ENCODE measurements around the gene TPT1.
A peak's percentile ranks its signal among the peaks of the same experiment; 100 is the strongest.
"Not testable (repeated sequence)": the region's sequence is repeated elsewhere in the genome, so short reads cannot be mapped to it uniquely, and the experiment has no call there.

Gene TPT1

DNA sequence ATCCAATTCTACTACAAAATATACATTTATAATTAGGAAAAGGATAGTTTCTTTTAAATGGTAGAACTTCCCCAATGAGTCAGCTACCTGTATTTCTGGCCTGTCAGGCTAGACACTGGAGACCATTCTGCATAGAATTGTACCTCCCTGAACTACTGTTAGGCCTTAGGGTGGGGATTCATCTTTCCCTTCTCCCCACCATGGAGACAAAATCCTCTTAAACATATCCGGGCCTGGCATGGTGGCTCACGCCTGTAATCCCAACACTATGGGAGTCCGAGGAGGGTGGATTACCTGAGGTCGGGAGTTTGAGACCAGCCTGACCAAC lies 24.5 kb upstream of the TPT1 start:
- DNase-seq: no peak

DNA sequence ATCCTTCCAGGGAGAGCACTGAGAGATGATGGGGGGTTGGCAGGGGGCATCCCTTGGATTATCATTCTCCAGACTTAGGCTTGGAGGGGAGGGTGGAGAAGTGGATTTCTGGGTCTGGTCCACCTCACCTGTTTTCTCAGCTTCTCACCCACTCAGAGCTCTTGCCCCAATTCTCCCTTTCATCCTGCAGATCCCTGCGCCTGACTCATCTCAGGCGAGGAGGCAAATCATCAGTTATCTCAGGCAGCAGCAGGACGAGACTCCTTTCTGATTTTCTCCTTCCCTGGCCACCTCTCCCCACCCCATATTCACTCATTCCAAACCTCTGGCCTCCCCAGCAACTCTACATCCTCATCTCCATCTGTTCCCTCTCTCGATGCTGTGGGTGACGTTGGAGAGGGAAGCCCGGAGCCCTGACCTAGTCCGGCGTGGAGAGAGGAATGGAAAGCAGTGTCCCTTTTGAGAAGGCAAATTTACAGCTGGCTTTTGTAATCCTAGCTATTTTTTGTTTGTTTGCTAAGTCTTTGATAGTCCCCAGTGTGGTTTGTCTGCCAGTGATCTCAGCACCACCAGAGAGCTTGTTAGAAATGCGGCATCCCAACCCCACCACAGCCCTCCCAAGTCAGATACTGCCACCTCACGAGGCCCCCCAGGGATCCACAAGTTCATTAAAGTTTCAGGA lies 24.0 kb upstream of the TPT1 start:
- DNase-seq: no peak

DNA sequence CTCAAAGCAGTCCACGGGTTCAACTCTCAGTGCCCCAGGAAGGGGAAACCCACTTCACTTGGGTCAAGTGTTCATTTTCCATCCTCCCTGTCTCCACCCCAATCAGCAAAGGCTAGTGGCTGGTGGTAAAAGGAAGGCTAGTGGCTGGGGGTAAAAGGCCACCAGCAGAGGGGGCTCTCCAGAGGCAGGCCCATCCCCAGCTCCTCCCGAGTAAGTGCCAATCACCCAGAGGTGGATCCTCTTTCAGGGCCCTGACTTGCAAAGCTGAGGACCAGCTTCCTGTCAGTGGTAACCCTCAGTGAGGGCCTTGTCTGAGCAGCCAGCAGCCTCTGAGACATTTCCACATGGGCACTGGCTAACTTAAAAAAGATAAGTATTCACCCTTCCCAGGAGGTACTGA lies 22.0 kb upstream of the TPT1 start:
- DNase-seq: no peak

DNA sequence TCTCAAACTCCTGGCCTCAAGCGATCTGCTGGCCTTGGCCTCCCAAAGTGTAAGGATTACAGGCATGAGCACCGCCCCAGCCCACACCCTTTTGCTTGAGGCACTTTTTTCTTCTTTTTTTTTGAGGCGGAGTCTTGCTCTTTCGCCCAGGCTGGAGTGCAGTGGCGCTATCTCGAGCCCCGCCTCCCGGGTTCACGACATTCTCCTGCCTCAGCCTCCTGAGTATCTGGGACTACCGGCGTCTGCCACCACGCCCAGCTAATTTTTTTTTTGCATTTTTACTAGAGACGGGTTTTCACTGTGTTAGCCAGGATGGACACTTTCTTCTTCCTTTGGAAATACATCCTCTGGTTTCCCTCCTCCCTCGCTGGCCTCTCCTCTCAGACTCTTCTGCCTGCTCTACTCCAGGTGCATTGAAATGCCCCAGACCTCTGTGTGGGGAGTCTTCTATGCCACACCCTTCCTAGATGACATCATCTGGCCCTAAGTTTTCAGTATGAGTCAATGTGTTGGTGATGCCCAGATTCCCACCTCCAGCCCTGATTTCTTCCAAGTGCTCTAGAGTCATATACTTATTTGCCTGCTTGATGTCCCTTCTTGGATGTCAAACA lies 20.7 kb upstream of the TPT1 start:
- DNase-seq: no peak

DNA sequence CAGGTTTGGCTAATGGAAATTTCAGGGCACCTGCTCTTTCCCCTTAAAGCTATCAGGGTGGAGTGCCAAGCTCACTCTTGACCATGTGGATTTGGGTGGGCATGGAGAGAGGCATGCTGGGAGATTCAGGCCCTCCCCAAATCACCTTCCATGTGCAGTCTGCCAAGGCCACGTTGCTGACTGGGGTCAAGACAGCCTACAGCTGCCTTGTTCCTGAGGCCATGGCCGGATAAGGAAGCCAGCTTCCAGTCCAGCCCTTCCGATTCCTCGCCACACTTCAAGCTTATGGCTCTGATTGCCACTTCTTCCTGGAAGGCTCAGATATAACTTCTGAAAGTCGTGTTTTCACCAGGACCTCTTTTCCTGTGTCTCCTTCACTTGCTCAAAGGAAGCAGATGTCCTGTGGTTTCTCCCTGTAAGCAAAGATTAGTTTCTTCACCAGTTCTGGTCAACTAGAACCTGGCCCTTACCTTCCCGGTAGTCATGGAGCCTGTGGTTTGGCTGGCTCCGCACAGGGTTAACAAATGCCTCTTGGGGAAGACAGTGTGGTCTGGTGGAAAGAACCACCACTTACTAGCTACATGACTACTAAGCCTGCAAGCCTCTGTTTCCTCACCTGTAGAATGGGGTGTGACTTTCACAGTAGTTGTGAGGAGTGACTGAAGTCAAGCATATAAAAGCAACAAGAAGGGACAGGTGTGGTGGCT lies 16.1 kb upstream of the TPT1 start:
- DNase-seq: no peak

DNA sequence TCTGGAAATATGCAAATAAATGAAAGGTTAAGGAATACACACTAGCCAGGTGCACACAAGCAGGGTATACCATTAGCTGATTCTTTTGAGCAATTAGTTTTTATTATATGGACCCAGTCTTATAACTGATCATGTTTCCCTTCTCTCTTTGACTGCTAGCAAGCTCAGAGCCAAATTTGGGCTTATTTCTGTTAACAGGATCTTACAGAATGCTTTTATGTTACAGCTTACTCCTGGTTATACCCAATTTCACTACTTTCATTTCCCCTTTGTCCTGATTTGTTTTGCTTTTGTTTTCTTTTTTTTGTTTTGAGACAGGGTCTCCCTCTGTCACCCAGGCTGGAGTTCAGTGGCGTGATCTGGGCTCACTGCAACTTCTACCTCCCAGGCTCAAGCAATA lies 12.9 kb upstream of the TPT1 start:
- DNase-seq: no peak

DNA sequence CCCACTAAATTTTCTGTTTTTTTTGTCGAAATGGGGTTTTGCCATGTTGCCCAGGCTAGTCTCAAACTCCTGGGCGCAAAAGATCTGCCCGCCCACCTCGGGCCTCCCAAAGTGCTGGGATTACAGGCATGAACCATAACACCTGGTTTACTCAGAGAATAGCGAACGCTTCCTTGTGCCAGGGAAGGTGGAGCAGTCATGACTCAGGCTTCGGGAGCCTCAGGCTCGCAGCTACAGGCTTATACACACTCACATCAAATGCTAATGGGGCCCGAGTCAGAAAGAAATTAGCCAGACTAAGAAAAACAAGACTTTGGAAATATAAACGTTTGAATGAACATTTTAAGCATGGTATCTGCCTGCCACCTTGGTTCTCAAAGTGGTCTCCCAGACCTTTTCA lies 11.0 kb upstream of the TPT1 start:
- no peak for DNase-seq

DNA sequence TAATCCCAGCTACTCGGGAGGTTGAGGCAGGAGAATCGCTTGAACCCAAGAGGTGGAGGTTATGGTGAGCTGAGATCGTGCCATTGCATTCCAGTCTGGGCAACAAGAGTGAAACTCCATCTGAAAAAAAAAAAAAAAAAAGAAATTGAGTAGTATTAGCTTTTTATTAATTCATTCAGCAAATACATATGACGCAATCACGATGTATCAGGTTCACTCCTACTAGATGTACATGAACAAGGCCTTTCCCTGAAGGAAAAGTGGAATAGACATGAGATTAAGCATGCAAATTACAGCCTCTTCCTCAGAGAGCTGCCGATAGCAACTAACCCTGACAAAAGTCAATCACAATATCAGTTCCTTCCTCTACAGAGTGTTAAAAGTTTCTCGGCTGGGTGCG lies 9.2 kb upstream of the TPT1 start:
- no peak for DNase-seq

DNA sequence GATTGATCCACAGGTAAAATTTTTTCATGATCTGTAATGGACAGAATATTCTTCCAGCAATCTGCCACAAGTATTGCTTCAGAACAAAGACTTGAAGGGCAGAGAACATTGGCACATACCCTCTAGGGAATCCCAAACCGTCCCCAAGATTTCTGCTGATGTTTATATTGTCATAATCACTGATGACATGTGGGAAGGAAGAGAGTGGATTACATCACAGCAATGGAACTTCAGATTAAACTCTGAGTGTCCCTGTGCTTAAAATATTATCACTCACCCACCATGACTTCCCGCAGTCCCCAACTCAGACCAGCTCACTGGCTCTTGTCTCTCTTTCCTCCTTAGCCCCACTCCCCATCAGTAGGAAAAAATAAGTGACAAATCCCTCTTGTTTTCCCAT lies 8.5 kb upstream of the TPT1 start:
- DNase-seq: no peak

DNA sequence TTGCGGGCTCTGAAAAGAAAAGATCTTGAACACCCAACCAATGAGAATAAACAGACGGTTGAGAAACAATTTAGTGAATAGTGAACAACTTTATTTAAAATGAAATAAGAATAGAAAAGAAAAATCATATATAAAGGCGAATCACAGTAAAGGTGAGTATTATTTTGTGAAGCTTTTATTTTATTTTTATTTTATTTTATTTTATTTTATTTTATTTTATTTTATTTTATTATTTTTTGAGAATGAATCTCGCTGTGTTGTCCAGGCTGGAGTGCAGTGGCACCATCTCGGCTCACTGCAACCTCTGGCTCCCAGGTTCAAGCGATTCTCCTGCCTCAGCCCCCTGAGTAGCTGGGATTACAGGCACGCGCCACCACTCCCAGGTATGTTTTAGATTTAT lies 3.1 kb upstream of the TPT1 start:
- not testable (repeated sequence) for DNase-seq

DNA sequence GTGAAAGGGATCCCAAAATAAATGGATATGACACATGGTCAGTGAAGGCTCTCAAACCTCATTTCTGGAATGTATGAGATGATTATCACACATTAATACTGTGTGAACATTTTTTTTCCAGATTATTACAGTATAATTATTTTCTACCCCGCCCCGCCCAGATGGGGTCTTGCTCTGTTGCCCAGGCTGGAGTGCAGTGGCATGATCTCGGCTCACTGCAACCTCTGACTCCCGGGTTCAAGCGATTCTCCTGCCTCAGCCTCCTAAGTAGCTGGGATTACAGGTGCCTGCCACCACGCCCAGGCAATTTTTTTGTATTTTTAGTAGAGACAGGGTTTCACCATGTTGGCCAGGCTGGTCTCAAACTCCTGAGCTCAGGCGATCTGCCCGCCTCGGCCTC lies 2.1 kb upstream of the TPT1 start:
- DNase-seq: not testable (repeated sequence)

DNA sequence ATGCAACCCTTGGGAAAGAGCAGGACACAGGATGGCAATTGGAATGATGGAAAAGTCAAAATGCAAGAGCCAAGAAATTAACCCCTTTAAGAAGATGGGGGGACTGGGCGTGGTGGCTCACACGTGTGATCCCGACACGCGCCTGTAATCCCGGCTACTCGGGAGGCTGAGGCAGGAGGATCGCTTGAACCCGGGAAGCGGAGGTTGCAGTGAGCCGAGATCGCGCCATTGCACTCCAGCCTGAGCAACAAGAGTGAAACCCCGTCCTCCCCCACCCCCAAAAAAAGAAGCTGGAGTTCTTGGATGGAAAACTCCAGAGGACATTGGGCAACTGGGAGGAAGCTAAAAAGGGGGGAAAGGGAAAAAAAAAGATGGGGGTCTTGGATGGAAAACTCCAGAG lies 1.7 kb upstream of the TPT1 start:
- not testable (repeated sequence) for DNase-seq

DNA sequence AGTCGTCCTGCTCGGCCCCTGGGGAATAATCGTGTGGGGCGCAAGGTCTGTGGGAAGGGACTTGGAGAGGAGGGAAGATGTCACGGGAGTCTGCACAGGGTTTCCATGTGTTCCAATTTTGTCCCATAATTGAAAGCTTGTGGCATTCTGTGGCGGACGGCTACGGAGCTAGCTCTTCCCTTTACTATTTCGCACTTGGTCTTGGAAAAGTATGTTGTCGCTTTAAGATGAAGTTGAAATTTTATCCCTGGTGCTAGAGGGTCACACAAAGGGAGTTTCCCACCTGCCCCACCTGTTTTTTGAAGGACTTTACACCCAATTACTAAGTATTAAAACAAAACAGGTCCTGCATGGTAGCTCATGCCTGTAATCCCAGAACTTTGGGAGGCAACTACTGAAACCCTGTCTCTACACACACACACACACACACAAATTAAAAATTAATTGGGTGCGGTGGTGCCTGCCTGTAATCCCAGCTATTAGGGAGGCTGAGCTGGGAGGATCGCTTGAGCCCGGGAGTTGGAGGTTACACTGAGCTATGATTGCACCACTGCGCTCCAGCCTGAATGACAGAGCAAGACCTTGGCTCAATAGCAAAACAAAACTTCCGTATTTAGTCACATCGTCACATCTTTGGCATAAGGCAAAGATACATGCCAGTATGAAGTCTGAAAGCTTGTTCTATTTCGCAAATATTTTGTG lies 967 bp upstream of the TPT1 start:
- DNase-seq: peak; percentile 25

DNA sequence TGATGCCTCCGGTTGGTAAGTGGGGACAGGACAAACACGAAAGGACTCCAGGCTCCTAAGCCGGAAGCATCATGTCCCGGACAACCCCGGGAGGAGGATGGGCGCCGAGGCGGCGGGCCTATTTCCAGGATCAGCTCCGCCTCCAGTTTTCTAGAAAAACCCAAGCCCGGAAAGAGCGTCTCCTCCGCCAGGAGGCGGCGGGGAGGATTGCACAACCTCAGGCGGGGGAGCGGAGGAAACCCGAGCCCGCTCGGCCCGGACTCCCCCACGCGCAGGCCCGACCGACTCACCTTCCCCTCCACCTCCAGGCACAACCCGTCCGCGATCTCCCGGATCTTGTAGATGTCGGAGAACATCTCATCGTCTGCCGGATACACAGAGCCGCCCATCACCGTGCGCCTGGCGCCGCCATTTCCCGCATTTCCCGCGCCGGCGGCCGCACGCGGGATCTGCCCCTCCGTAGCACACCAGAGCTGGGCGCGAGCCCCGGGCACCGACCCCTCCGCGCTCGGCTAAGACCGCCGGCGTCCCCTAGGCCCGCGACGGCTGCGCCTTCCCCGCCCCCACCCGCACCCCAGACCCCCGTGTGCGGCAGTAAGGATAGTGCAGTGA lies 455 bp downstream of the TPT1 start:
- DNase-seq: peak; percentile 47

DNA sequence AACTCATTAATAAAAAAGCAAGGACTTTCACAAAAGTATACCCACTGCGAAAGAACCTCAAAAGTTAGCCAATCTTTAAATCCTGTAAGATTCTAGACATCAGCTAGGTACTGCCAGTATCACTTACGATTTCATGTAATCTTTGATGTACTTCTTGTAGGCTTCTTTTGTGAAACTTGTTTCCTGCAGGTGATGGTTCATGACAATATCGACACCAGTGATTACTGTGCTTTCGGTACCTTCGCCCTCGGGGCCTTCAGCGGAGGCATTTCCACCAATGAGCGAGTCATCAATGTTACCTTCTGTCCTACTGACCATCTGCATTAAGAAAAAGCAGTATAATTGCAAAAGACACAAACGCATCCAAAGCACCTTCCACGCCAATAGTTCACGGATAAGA lies 1.1 kb downstream of the TPT1 start:
- DNase-seq: no peak

DNA sequence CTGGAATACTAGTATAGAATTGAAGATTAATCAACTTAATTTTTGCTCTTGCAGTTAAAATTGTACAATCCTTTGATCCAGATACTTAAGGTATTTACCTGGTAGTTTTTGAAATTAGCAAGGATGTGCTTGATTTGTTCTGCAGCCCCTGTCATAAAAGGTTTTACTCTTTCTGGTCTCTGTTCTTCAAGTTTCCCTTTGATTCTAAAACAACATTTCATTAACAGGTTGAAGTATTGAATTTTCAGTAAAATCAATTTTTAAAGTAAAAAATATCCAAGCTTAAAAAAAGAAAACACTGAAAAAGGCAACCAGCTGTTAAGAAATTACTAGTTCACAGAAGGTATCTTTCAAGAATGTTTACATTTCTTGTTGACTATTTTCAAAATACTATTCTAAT lies 1.6 kb downstream of the TPT1 start:
- DNase-seq: no peak

DNA sequence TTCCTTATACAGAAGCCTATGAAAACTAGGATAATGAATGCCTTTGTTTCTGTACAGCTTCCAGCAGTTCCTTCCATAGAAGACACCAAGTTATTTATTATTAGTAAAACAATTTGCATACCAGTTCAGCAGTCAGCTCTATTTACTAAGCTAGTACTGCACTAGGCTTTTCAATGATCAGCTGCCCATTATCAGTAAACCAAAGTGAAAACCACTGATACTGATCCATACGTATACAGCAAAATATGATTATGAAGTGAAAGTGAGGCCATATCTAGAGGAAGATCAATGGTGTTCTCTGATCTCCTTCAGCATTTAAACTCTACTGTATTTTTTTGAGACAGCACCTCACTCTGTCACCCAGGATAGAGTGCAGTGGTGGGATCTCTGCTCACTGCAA lies 3.2 kb downstream of the TPT1 start:
- no peak for DNase-seq

DNA sequence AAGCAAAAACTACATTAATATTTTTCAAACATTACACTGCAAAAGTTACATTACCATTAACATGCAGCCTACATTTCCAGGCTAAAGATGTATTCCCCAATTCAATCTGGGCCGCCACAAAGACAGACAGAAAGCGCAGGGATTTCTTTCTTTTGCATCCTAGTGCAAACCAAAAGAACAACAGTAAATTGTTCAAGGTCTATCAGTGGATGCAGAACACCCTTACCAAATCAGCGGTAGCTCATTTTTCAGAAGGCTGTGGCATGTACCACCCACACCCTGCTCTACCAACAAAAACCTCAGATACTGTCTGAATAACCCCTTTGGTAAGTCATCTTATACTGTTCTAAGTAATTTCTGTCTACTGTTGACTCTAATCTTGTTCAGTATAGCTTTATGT lies 3.6 kb downstream of the TPT1 start:
- no peak for DNase-seq

DNA sequence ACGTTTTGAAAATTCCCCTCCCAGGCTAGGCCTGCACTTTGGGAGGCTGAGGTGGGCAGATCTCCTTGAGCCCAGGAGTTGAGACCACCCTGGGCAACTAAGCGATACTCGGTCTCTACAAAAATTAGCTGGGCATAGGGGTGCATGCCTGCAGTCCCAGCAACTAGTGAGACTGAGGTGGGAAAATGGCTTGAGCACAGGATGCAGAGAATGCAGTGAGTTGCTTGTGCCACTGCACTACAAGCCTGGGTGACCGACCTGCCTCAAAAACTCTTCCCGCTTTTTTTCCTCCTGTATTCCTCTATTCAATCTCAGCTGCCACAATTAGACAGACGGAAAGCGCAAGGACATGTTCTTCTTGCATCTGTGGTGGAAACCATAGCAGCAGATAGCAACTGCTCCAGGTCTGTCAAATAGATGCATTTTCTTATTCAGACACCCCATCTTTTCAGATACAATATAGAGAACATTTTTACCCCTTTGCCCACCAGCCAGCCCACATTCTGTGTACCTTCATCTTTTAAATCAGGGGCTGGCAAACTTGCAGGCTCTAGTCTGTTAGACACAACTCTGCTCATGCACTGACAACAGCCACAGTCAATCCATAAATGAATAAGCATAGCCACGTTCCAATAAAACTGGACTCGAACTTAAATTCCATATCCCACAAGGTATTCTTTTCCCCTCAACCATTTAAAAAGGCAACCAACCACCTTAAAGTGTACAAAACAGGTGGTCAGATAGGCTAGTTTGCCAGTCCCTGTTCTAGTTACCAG lies 4.8 kb downstream of the TPT1 start:
- no peak for DNase-seq

DNA sequence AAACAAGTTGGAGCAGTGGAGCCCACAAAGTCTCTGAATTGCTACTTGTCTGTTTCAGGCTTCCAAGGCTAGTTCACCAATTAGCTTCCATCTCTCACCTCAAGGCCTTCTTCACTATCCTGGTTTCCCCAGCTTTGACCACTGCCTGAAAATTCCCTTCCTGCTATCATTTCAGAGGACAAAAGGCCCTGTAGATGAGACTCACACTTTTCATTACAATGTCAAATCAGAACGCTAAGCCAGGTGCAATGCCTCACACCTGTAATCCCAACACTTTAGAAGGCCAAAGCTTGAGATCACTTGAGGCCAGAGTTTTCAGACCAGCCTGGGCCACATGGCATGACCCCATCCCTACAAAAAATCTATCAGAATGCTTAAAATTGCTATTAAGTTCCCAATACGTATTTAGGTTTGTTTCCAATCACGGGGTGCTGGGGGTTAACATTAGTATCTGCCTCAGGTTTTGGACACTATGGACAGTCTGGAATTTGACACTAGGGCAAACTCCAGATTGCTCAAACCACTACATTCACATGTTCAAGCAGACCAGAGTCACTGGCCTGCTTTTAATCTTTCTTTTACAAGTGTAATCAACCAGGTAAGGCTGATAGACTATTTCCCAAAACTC lies 5.5 kb downstream of the TPT1 start:
- DNase-seq: no peak

DNA sequence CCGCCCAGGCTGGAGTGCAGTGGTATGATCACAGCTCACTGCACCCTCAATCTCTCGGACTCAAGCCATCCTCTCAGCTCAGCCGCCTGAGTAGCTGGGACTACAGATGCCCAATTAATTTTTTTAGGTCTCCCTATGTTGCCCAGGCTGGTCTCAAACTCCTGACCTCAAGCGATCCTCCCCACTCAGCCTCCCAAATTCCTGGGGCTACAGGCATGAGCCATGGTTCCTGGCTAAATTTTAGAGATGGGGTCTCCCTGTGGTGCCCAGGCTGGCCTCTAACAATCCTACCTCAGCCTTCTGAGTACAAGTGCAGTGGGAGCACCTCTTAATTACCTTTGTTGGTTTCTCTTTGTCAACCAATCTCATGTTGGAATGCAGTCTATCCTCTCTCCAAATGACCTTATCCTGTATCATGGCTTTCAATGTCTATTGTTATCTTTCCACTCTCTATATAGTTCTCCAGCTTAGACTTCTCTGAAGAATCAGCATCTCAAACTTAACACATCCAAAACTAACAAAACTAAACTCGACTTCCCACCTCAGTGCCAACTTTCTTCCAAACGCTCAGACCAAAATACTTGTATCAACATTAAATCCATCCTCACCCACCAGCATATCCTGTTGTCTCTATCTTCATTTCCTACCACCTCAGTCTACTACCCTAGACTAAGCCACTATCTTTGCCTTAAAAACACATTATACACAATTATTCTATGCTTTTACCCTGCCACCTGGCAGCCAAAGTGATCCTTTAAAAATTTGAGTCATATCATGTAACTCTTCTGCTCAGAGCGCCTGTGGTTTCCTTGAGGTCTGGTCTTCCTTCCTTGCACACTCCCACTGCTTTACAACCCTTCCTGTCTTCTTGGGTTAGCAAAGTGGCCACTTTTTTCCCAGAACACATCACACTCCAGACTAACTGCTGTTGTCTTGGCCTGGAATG lies 6.7 kb downstream of the TPT1 start:
- no peak for DNase-seq

All from NCI-H1436 (cell line).